CD4-positive, alpha-beta T cell treated with Interleukin-10 for 1 hour (primary cell): ENCODE data around the gene ACMSD.
"Not testable (repeated sequence)": the region's sequence is repeated elsewhere in the genome, so short reads cannot be mapped to it uniquely, and the experiment has no call there.

Source experiments
- DNase-seq: peaks from one replicate; pipeline ENCODE4 v3.0.0-alpha.2; 2020

The ACMSD gene

DNA sequence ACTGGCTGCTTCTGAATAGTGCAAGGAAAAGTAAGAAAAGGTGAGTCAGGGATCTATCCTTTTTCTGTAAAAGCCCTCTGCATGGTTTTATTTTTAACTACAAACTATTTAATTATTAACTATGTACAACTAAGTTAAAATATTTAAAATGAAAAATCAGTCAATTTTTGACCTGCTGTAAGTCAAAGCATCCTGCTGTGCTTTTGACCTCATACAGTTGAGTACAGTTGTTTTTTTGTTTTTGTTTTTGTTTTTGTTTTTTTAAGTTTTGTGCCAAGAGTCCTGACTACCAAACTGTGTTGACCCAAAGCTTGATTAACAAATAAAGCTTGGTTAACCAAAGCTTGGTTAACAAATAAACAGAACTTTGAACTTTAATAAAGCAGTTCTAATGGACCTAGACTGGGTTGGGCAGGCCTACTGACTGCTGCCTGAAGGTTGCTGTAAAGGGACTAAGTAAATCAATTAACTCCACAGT lies at the start of gene ACMSD:
ACMSD (plus strand) TSS at position 474 of the 478 bp plus-strand sequence. CDS start 67 bp downstream, outside the sequence.
- no peak for DNase-seq

GRCh38 chr2:134790487-134790886 lies 47.9 kb upstream of the ACMSD start:
- no peak for DNase-seq

GRCh38 chr2:134791616-134792015 lies 46.8 kb upstream of the ACMSD start:
- DNase-seq: no peak

GRCh38 chr2:134792186-134792585 lies 46.2 kb upstream of the ACMSD start:
- no peak for DNase-seq

- DNase-seq: no peak
These were observed 42.7 kb upstream of the ACMSD start for GRCh38 chr2:134795765-134796164.

DNA sequence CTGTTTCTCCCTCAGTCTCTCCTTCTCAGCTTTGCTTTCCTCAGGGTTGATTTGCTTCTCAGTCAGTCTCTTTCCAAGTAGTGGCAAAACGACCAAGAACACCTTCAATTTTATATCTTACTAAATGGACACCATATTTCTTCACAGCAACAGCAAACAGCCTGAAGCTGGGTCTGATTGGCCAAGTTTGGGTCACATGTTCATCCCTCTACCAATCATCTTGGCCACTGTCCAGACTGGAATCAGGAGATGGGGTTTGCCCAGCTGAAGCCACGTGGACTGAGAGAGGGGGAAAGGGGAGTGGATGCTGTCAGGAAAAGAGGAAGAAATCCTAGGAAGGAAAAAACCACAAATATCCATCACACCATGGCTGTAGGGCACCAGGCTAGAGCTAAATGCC lies 42.0 kb upstream of the ACMSD start:
- no peak for DNase-seq

DNA sequence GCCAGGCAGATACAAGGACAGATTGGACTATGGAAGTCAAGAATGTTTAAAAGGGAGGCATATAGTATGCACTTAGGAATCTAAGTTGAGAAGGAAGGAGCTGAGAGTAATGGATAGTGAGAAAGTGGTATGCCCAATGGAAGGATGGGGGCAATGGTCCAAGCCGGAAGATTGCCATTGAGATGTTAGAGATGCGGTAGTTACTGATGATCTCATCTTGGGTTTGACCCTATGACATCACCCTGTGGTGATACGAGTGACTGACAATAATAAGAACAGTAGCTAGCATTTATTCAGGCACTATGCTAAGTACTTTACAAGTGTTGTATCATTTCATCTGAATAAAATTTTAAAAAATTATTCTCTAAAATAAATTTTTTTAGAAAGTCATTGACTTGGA lies 38.5 kb upstream of the ACMSD start:
- DNase-seq: no peak

DNA sequence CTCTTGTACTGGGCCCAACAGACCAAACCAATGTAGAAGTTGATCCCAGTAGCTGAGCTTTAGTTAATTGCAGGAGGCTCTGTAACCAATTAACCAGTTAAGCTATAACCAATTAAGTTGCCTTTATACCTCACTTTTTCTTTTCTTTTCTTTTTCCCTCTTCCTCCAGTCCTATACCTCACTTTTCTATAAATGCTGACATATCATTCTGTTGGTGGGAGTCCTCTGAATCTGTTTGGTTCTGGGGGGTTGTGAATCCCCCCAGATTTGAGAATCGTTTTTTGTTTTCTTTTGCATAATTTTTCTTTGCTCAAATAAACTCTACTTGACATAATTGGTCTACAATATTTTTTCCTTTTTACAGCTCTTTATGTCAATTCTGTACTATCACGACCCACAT lies 38.1 kb upstream of the ACMSD start:
- DNase-seq: no peak

GRCh38 chr2:134803609-134804405 lies 34.6 kb upstream of the ACMSD start:
- DNase-seq: not testable (repeated sequence)

DNA sequence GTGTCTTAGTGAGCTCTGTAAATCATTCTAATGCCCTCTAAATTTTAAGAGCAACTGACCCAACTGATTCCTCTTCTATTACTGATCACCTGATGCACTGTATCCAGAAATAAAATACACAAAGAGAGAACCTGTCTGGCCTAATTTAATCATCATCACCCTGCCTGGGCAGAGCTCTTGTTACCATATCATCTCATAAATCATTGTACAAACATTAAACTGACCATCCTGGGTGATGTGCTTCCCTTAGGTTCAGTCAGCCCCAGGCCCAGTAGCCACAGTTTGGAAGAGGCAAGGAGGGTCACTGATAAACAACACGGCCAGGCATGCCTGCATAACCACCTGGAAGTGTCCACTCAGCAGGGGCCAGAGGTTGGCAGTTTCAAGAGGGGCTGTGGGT lies 22.7 kb upstream of the ACMSD start:
- no peak for DNase-seq

DNA sequence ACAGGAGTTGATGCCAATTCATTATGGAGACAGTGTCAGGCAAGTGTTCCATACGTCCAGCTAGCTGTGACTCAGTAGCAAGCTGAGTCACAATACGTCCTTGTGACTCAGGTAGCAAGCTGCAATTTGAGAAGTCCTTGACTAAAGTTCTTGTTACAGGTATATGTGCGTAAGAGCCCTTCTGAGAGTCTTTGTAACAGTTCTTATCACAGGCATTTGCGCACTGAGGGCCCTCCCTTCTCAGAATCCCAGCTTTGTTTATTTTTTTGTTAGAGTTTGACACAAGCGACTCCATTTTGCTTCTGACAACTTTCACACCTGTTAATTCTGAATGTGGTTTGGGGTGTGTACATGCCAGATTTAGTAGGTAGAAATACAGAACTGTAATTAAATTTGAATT lies 20.1 kb upstream of the ACMSD start:
- DNase-seq: no peak

- DNase-seq: no peak
These were observed 19.1 kb upstream of the ACMSD start for GRCh38 chr2:134819334-134819733.

DNA sequence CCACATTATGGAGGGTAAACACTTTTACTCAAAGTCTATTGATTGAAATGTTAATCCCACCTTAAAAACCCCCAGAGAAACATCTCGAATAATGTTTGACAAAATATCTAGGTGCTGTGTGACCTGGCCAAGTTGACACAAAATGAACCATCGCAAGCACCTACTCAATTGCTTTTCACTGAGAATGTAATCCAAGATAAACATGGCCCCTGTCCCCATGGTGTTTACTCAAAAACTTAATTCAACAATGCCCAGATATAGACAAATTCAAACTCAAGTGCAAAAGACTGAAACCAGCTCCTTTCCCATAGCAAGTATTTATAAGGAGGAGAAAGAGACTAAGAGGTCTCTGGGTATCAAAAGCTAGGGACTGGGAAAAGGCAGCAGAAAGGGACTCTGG lies 15.0 kb upstream of the ACMSD start:
- DNase-seq: no peak

DNA sequence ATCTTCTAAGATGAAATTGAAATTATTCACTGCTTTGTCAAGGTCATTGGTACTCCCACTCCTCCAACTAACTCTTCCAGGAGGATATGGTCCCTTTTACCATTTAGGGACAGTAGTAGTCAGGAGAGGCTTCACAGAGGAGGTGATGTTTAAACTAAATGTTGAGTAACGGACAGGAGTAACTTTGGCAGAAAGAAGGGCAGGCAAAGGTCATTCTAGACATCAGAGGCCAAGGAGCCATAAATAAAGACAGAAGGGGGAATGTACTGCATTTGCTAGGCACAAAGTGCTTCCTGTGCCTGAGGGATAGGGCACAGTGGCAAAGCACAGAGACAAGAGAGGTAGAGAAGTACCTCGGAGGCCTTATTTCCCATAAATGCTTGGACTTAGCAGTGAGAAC lies 14.6 kb upstream of the ACMSD start:
- DNase-seq: no peak

GRCh38 chr2:134825716-134826115 lies 12.7 kb upstream of the ACMSD start:
- not testable (repeated sequence) for DNase-seq

DNA sequence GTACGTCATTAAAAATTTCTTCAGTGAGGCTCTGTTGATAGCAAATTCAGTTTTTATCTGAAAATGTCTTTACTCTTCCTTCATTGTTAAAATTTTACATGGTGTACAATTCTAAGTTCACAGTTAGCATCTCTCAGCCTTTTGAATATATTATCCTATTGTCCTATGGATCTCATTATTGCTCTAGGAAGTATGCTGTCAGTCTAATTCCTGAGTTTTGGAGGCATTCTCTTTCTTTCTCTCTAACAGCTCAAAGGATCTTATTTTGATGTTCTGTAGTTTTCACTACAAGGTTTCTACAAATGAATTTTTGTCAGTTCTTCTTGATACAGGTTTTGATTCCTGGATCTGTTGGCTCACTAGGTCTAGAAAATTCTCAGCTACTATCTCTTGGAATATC lies 2.9 kb upstream of the ACMSD start:
- DNase-seq: no peak

- DNase-seq: no peak
These were observed 1.4 kb upstream of the ACMSD start for GRCh38 chr2:134836986-134837385.

DNA sequence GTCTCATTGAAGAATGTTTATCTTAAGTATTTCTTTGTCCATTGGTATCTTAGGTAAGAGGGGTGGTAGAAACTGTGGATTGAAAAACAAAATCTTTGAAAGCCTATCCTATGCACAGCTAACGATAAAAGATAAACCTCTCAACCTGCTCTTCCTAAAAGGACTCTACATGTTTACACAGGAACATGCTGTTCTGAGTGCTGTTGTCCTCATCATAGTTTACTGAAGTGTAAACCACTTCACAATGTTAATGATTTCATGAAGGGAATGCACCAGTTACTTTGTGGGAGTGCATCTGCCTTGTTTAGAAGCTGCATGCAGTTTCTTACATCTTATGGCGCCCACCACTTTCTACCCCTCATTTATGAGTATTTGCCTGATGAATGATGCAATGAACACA lies 1.2 kb downstream of the ACMSD start:
- no peak for DNase-seq

DNA sequence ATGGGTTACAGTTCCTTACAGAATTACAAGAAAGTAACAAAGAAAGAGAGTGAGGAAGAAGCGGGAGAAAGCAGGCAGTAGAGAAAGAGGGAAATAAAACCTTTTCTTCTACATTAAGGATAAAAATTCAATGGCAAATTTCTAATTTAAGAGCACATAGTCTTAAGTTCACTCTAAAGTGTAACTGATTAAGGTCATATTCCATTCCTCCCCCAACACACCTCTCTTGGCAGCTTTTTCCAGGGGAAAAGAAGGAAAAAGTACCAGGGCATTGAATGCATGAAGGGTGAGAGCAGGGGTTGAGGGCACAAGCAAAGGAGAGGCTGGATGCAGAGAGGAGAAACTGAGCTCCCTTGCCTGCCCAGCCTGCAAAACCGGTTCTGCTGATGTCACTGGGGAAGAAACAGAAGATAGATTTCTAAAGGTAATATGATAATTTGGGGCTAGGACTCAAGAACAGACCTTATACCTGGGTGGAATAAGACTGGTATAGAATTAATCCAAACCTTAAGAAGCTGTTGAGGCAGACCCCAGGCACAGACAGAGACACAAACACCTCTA lies 4.6 kb downstream of the ACMSD start:
- DNase-seq: no peak

GRCh38 chr2:134843968-134844367 lies 5.6 kb downstream of the ACMSD start:
- no peak for DNase-seq

- DNase-seq: no peak
These were observed 6.6 kb downstream of the ACMSD start for GRCh38 chr2:134845028-134845427.

- DNase-seq: no peak
These were observed 7.3 kb downstream of the ACMSD start for GRCh38 chr2:134845719-134846118.

GRCh38 chr2:134846213-134846612 lies 7.8 kb downstream of the ACMSD start:
- no peak for DNase-seq

GRCh38 chr2:134847582-134847981 lies 9.2 kb downstream of the ACMSD start:
- DNase-seq: not testable (repeated sequence)

GRCh38 chr2:134852518-134852917 lies 14.1 kb downstream of the ACMSD start:
- DNase-seq: no peak
